Activated CD8-positive, alpha-beta memory T cell treated with anti-CD3 and anti-CD28 coated beads for 48 hours (primary cell): ENCODE measurements around the gene PIGM.
"Not testable (repeated sequence)": the region's sequence is repeated elsewhere in the genome, so short reads cannot be mapped to it uniquely, and the experiment has no call there.

Source experiments
- DNase-seq, 3 experiments: peaks; one replicate each; pipeline ENCODE4 v3.0.0-alpha.2; 2020; ENCODE audit warnings: low read depth in 2 of 3, low spot score in 2 of 3

The PIGM gene

GRCh38 chr1:160061369-160062229 lies 29.8 kb upstream of the PIGM start:
- DNase-seq: no peak

- no peak for DNase-seq
These were observed 26.3 kb upstream of the PIGM start for GRCh38 chr1:160058087-160058486.

- no peak for DNase-seq
These were observed 24.9 kb upstream of the PIGM start for GRCh38 chr1:160056648-160057169.

- DNase-seq: no peak
These were observed 22.0 kb upstream of the PIGM start for GRCh38 chr1:160053548-160054365.

- DNase-seq: no peak
These were observed 21.1 kb upstream of the PIGM start for GRCh38 chr1:160052936-160053335.

GRCh38 chr1:160050619-160051018 lies 18.8 kb upstream of the PIGM start:
- no peak for DNase-seq

- not testable (repeated sequence) for DNase-seq
These were observed 18.4 kb upstream of the PIGM start for GRCh38 chr1:160050182-160050581.

GRCh38 chr1:160049101-160049500 lies 17.3 kb upstream of the PIGM start:
- no peak for DNase-seq

- DNase-seq: no peak
These were observed 16.5 kb upstream of the PIGM start for GRCh38 chr1:160048335-160048734.

- DNase-seq: no peak
These were observed 15.6 kb upstream of the PIGM start for GRCh38 chr1:160047111-160047991.

GRCh38 chr1:160046494-160047110 lies 14.8 kb upstream of the PIGM start:
- no peak for DNase-seq

GRCh38 chr1:160045653-160046052 lies 13.9 kb upstream of the PIGM start:
- no peak for DNase-seq

- DNase-seq: no peak
These were observed 11.8 kb upstream of the PIGM start for GRCh38 chr1:160043543-160043942.

- DNase-seq: no peak
These were observed 8.7 kb upstream of the PIGM start for GRCh38 chr1:160040476-160040875.

- no peak for DNase-seq
These were observed 503 bp upstream of the PIGM start for GRCh38 chr1:160032165-160032820.

GRCh38 chr1:160030657-160031364 lies 979 bp downstream of the PIGM start:
- no peak for DNase-seq

- DNase-seq: no peak
These were observed 3.4 kb downstream of the PIGM start for GRCh38 chr1:160028426-160028825.

GRCh38 chr1:160025314-160025713 lies 6.5 kb downstream of the PIGM start:
- DNase-seq: no peak

- no peak for DNase-seq
These were observed 7.4 kb downstream of the PIGM start for GRCh38 chr1:160024195-160024905.
